Vagina (tissue), 2 donors: ENCODE data around the gene PLPP1. TPM values are rescaled to one million over a fixed set of nuclear protein-coding genes. Genes with fewer than 3 reads are reported as not detected.

Experiments used
- DNase-seq, 2 donors: peaks; one replicate each; pipeline ENCODE4 v3.0.0-alpha.2; 2017; ENCODE audit errors: extremely low spot score in 2 of 2
- H3K27ac ChIP-seq: fragments of 200-600 bp; sonication (generic); one replicate; pipeline ENCODE4 v1.5.1; 2019
- H3K27me3 ChIP-seq: fragments of 200-600 bp; sonication (generic); one replicate; pipeline ENCODE4 v1.5.1; 2019
- H3K36me3 ChIP-seq, 2 donors: fragments of 200-600 bp; sonication (generic); one replicate each; pipeline ENCODE4 v1.5.1; 2017 to 2019
- H3K4me1 ChIP-seq: fragments of 200-600 bp; sonication (generic); one replicate; pipeline ENCODE4 v1.5.1; 2019
- H3K4me3 ChIP-seq, 2 donors: fragments of 200-600 bp; sonication (generic); 1 replicate in 1 of 2; 2 replicates in 1 of 2; pipeline ENCODE4 v1.5.1; 2016 to 2019
- H3K9me3 ChIP-seq: fragments of 200-600 bp; sonication (generic); one replicate; pipeline ENCODE4 v1.5.1; 2019
- CTCF ChIP-seq, 3 experiments: fragments of 450-650 bp in 2 of 3; fragments of 200-600 bp in 1 of 3; sonication (generic) in 1 of 3; IDR thresholded peaks; one replicate each; pipeline ENCODE4 v1.5.1; 2017 to 2019; ENCODE audit warnings: antibody characterized with exemption in 3 of 3, mild to moderate bottlenecking in 2 of 3, moderate library complexity in 2 of 3
- POLR2A ChIP-seq, 2 donors: fragments of 450-650 bp; IDR thresholded peaks; one replicate each; pipeline ENCODE4 v1.6.1; 2017; ENCODE audit warnings: antibody characterized with exemption in 2 of 2, mild to moderate bottlenecking in 2 of 2, moderate library complexity in 2 of 2
- POLR2AphosphoS5 ChIP-seq, 2 donors: sonication (generic); formaldehyde crosslinking; IDR thresholded peaks; one replicate each; pipeline ENCODE4 v1.9.0; 2017; ENCODE audit warnings: antibody characterized with exemption in 2 of 2, mild to moderate bottlenecking in 2 of 2, low read depth in 1 of 2; ENCODE audit not compliant: insufficient read depth in 1 of 2
- intact Hi-C: fragments of 100-400 bp; cut with DNase I; formaldehyde crosslinking; loops from one replicate; pipeline ENCODE4 v1.15.1; 2023
- total RNA-seq: library from RNA; depleted of rRNA; stranded (reverse); fragments of >200 nt; gene quantifications from one replicate; pipeline ENCODE4 v1.2.3, GENCODE V29; 2016

Gene PLPP1
- total RNA-seq, 1 donor from 2014 or later: 283 TPM

GRCh38 chr5:55446640-55447351 lies 88.0 kb downstream of the PLPP1 start:
- no peaks in the 10 kb centered on the region for H3K36me3 ChIP-seq
- H3K4me1 ChIP-seq: peaks cover 6% of the 10 kb centered on the region
- no peaks in the 10 kb centered on the region for H3K9me3 ChIP-seq
- TF ChIP-seq CTCF (IDR thresholded peaks at IDR 0.05): no peak
- TF ChIP-seq POLR2AphosphoS5 (IDR thresholded peaks at IDR 0.05; ENCODE audit: insufficient read depth in 1 of 2, low read depth in 1 of 2): no peak
- TF ChIP-seq POLR2A (IDR thresholded peaks at IDR 0.05): no peak
- H3K27me3 ChIP-seq: no peaks in the 10 kb centered on the region
- no peak overlapping the region for H3K27ac ChIP-seq
- no peak overlapping the region for H3K4me3 ChIP-seq
- DNase-seq: no peak
- intact Hi-C loops: no loop called here

- H3K4me1 ChIP-seq: peaks cover 16% of the 10 kb centered on the region
- H3K4me3 ChIP-seq: no peak overlapping the region
- peaks cover 0 to 6% of the 10 kb centered on the region in 2 donors for H3K36me3 ChIP-seq
- H3K27ac ChIP-seq: no peak overlapping the region
- no peaks in the 10 kb centered on the region for H3K9me3 ChIP-seq
- TF ChIP-seq CTCF (IDR thresholded peaks at IDR 0.05) (no peak), POLR2AphosphoS5 (IDR thresholded peaks at IDR 0.05; ENCODE audit: insufficient read depth in 1 of 2, low read depth in 1 of 2) (no peak), POLR2A (IDR thresholded peaks at IDR 0.05) (no peak)
- no peak for DNase-seq
- intact Hi-C loops: no loop called here
- no peaks in the 10 kb centered on the region for H3K27me3 ChIP-seq
Measured at GRCh38 chr5:55445791-55446190, 89.0 kb downstream of the PLPP1 start.

GRCh38 chr5:55441954-55442353 lies 92.8 kb downstream of the PLPP1 start:
- no peaks in the 10 kb centered on the region for H3K9me3 ChIP-seq
- H3K4me3 ChIP-seq: no peak overlapping the region
- H3K4me1 ChIP-seq: peaks cover 51% of the 10 kb centered on the region
- intact Hi-C loops: no loop called here
- H3K36me3 ChIP-seq: peaks cover 0 to 6% of the 10 kb centered on the region in 2 donors
- no peak overlapping the region for H3K27ac ChIP-seq
- DNase-seq: no peak
- H3K27me3 ChIP-seq: no peaks in the 10 kb centered on the region
- TF ChIP-seq POLR2A (IDR thresholded peaks at IDR 0.05): no peak
- no peak for TF ChIP-seq POLR2AphosphoS5 (IDR thresholded peaks at IDR 0.05; ENCODE audit: insufficient read depth in 1 of 2, low read depth in 1 of 2)
- TF ChIP-seq CTCF (IDR thresholded peaks at IDR 0.05): no peak

GRCh38 chr5:55441107-55441771 lies 93.5 kb downstream of the PLPP1 start:
- intact Hi-C loops: no loop called here
- peaks cover 56% of the 10 kb centered on the region for H3K4me1 ChIP-seq
- no peaks in the 10 kb centered on the region for H3K27me3 ChIP-seq
- H3K36me3 ChIP-seq: peaks cover 0 to 6% of the 10 kb centered on the region in 2 donors
- peak overlapping the region; percentile 37 for H3K27ac ChIP-seq
- no peak for DNase-seq
- no peaks in the 10 kb centered on the region for H3K9me3 ChIP-seq
- no peak for TF ChIP-seq POLR2A (IDR thresholded peaks at IDR 0.05)
- no peak for TF ChIP-seq POLR2AphosphoS5 (IDR thresholded peaks at IDR 0.05; ENCODE audit: insufficient read depth in 1 of 2, low read depth in 1 of 2)
- no peak for TF ChIP-seq CTCF (IDR thresholded peaks at IDR 0.05)
- H3K4me3 ChIP-seq: no peak overlapping the region

GRCh38 chr5:55440188-55440646 lies 94.5 kb downstream of the PLPP1 start:
- peaks cover 56% of the 10 kb centered on the region for H3K4me1 ChIP-seq
- no peak for DNase-seq
- no peak overlapping the region for H3K4me3 ChIP-seq
- TF ChIP-seq POLR2A (IDR thresholded peaks at IDR 0.05): no peak
- TF ChIP-seq POLR2AphosphoS5 (IDR thresholded peaks at IDR 0.05; ENCODE audit: insufficient read depth in 1 of 2, low read depth in 1 of 2): no peak
- TF ChIP-seq CTCF (IDR thresholded peaks at IDR 0.05): no peak
- intact Hi-C loops: no loop called here
- H3K27ac ChIP-seq: peak overlapping the region; percentile 83
- peaks cover 0 to 6% of the 10 kb centered on the region in 2 donors for H3K36me3 ChIP-seq
- no peaks in the 10 kb centered on the region for H3K27me3 ChIP-seq
- H3K9me3 ChIP-seq: no peaks in the 10 kb centered on the region
